ENCODE data around the gene SIGMAR1. TPM values are rescaled to one million over a fixed set of nuclear protein-coding genes. Genes with fewer than 3 reads are reported as not detected.

Gene SIGMAR1
- total RNA-seq, 1 experiment from 2014 or later: 165 TPM

- TF ChIP-seq EZH2 (IDR thresholded peaks at IDR 0.05; ENCODE audit: borderline replicate concordance, low read depth, low read length, poor library complexity, severe bottlenecking) (no peak), CTCF (conservative IDR thresholded peaks at IDR 0.05; ENCODE audit: low read depth, low read length) (no peak)
- no peak for DNase-seq (ENCODE audit: low spot score)
- Histone ChIP-seq H3K36me3 (ENCODE audit: insufficient read depth, low read length, poor library complexity, severe bottlenecking) (no peaks in the 10 kb centered on the region), H3K27me3 (replicated peaks; ENCODE audit: insufficient read depth, low read depth, low read length, poor library complexity) (peaks cover 24% of the 10 kb centered on the region), H3K4me1 (ENCODE audit: insufficient read depth, low read length, poor library complexity, severe bottlenecking) (peaks cover 15% of the 10 kb centered on the region), H3K4me3 (ENCODE audit: low read depth, low read length, poor library complexity, severe bottlenecking) (no peak overlapping the region), H3K27ac (ENCODE audit: low read depth, low read length, poor library complexity, severe bottlenecking) (no peak overlapping the region), H3K9me3 (ENCODE audit: low read depth, low read length, poor library complexity, severe bottlenecking) (no peaks in the 10 kb centered on the region)
- intact Hi-C loops (cut with micrococcal nuclease; ENCODE audit: unreplicated experiment): loop anchor here (5.0 kb wide), 1 partner anchor 261 kb away; no protein-coding TSS in a partner anchor
- POLR2A ChIA-PET (ENCODE audit: low non-redundant PET): no interaction called here
- CTCF ChIA-PET: interaction anchor here (2.3 to 2.4 kb wide), 2 partner anchors 45 to 189 kb away, joined by 12 to 19 read pairs; no protein-coding TSS in a partner anchor
- no TSS peak for BruUV-seq (replicated peaks)
Measured at GRCh38 chr9:34592895-34593601, 44.5 kb downstream of the SIGMAR1 start.

- Histone ChIP-seq H3K9me3 (ENCODE audit: low read depth, low read length, poor library complexity, severe bottlenecking) (no peaks in the 10 kb centered on the region), H3K4me1 (ENCODE audit: insufficient read depth, low read length, poor library complexity, severe bottlenecking) (peaks cover 15% of the 10 kb centered on the region), H3K27me3 (replicated peaks; ENCODE audit: insufficient read depth, low read depth, low read length, poor library complexity) (peaks cover 32% of the 10 kb centered on the region), H3K36me3 (ENCODE audit: insufficient read depth, low read length, poor library complexity, severe bottlenecking) (no peaks in the 10 kb centered on the region), H3K4me3 (ENCODE audit: low read depth, low read length, poor library complexity, severe bottlenecking) (no peak overlapping the region), H3K27ac (ENCODE audit: low read depth, low read length, poor library complexity, severe bottlenecking) (no peak overlapping the region)
- intact Hi-C loops (cut with micrococcal nuclease; ENCODE audit: unreplicated experiment): loop anchor here (1.0 to 5.0 kb wide), 4 partner anchors 44 to 260 kb away; no protein-coding TSS in a partner anchor
- no TSS peak for BruUV-seq (replicated peaks)
- TF ChIP-seq EZH2 (IDR thresholded peaks at IDR 0.05; ENCODE audit: borderline replicate concordance, low read depth, low read length, poor library complexity, severe bottlenecking) (no peak), CTCF (conservative IDR thresholded peaks at IDR 0.05; ENCODE audit: low read depth, low read length) (peak; percentile 23; the same call in 1 of the 2 replicates)
- no peak for DNase-seq (ENCODE audit: low spot score)
- ChIA-PET POLR2A (ENCODE audit: low non-redundant PET) (no interaction called here), CTCF (interaction anchor here (0.8 to 2.4 kb wide), 7 partner anchors 12 to 212 kb away, joined by 3 to 19 read pairs (median 6); partner anchors contain the start of gene RPP25L)
Measured at GRCh38 chr9:34591917-34592866, 45.4 kb downstream of the SIGMAR1 start.

DNA sequence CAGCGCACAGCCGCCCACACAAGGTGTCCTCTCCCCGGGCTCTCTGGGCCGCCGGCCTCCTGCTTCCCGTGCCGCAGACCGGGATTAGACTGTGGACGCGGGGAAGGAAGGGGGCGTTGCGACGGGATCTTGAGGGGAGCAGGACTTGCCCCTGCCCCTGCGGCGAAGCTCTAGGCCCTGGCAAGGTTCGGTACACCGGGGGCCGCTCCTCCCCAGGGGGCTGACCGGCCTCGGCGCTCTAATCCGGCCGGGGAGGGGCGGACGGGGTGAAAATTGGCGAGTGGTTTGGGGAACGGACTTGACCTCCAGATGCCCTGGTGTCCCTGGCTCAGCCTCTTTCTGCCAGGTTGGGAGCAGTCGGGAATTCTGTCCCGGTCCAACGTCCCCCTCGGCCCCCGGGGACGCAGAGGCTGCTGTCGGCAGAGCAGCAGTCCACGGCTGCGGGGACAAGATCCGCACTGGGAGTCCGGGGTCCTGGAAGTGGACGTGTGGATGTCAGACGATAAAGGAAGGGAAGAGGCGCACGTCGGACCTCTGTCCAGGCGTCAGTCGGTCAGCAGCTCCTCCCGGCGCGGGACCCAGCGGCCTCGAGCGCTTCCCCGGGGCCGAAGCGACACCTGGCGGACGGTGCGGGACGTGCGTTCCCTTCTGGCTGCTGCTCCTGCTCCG, 46.2 kb downstream of the SIGMAR1 start:
- no TSS peak for BruUV-seq (replicated peaks)
- H3K36me3 ChIP-seq (ENCODE audit: insufficient read depth, low read length, poor library complexity, severe bottlenecking): no peaks in the 10 kb centered on the region
- no peak overlapping the region for H3K27ac ChIP-seq (ENCODE audit: low read depth, low read length, poor library complexity, severe bottlenecking)
- peak; percentile 74 for DNase-seq (ENCODE audit: low spot score)
- peak overlapping the region; percentile 37 for H3K4me3 ChIP-seq (ENCODE audit: low read depth, low read length, poor library complexity, severe bottlenecking)
- no peaks in the 10 kb centered on the region for H3K9me3 ChIP-seq (ENCODE audit: low read depth, low read length, poor library complexity, severe bottlenecking)
- POLR2A ChIA-PET (ENCODE audit: low non-redundant PET): no interaction called here
- TF ChIP-seq EZH2 (IDR thresholded peaks at IDR 0.05; ENCODE audit: borderline replicate concordance, low read depth, low read length, poor library complexity, severe bottlenecking): no peak
- peak; percentile 93 for TF ChIP-seq CTCF (conservative IDR thresholded peaks at IDR 0.05; ENCODE audit: low read depth, low read length)
- CTCF ChIA-PET: interaction anchor here (0.6 to 2.4 kb wide), 8 partner anchors 13 to 239 kb away, joined by 3 to 19 read pairs (median 6); partner anchors contain the start of gene RPP25L
- H3K27me3 ChIP-seq (replicated peaks; ENCODE audit: insufficient read depth, low read depth, low read length, poor library complexity): peaks cover 40% of the 10 kb centered on the region
- peaks cover 15% of the 10 kb centered on the region for H3K4me1 ChIP-seq (ENCODE audit: insufficient read depth, low read length, poor library complexity, severe bottlenecking)
- intact Hi-C loops (cut with micrococcal nuclease; ENCODE audit: unreplicated experiment): loop anchor here (1.0 to 5.0 kb wide), 4 partner anchors 43 to 259 kb away; no protein-coding TSS in a partner anchor
